GM12801 (cell line): Measurements from ENCODE around the gene PACS1.

Experiments
- CTCF ChIP-seq: IDR thresholded peaks from one replicate; pipeline ENCODE4 v1.5.1; 2011; ENCODE audit warnings: control low read depth; ENCODE audit not compliant: insufficient read length; ENCODE audit errors: extremely low read depth

PACS1 gene

GRCh38 chr11:66112601-66113499, 42.8 kb downstream of the PACS1 start:
- no peak for TF ChIP-seq CTCF

- TF ChIP-seq CTCF, result no peak
Observed at GRCh38 chr11:66115638-66116301, 45.7 kb downstream of the PACS1 start.

- no peak for TF ChIP-seq CTCF
Observed at GRCh38 chr11:66116576-66117361, 46.7 kb downstream of the PACS1 start.

GRCh38 chr11:66118847-66119246, 48.8 kb downstream of the PACS1 start:
- no peak for TF ChIP-seq CTCF

- TF ChIP-seq CTCF, result no peak
Observed at GRCh38 chr11:66119348-66120133, 49.5 kb downstream of the PACS1 start.

GRCh38 chr11:66121466-66121865, 51.4 kb downstream of the PACS1 start:
- no peak for TF ChIP-seq CTCF
